B cell (primary cell): Measurements from ENCODE around the gene SRBD1. TPM values are rescaled to one million over a fixed set of nuclear protein-coding genes. Genes with fewer than 3 reads are reported as not detected.

ENCODE experiments used
- ATAC-seq: fragments of 200-7000 bp; cut with Tn5 transposase; one replicate; pipeline ENCODE4 v1.10.0; 2021; ENCODE audit warnings: low read depth, mild to moderate bottlenecking, moderate number of reproducible peaks, moderate library complexity
- CTCF ChIA-PET: fragments of 350-600 bp; sonication (Branson Sonifier 250); formaldehyde crosslinking; loops from one replicate; lab custom pipeline; 2021; ENCODE audit warnings: antibody characterized with exemption, inconsistent platforms; lab: Charles Lee
- POLR2A ChIA-PET: fragments of 350-600 bp; sonication (Branson Sonifier 250); formaldehyde crosslinking; loops from one replicate; lab custom pipeline; 2021; ENCODE audit warnings: antibody characterized with exemption; lab: Charles Lee
- DNase-seq: peaks from one replicate; pipeline ENCODE4 v3.0.0; 2013
- H2AFZ ChIP-seq: 2 replicates; pipeline ENCODE4 v1.6.1; 2012; ENCODE audit warnings: mild to moderate bottlenecking, low read depth, low read length; ENCODE audit not compliant: insufficient read depth, poor library complexity, severe bottlenecking
- H3K27ac ChIP-seq, 2 donors: 1 replicate in 1 of 2; 2 replicates in 1 of 2; pipeline ENCODE4 v1.5.1; 2012 to 2013; ENCODE audit warnings: low read length in 2 of 2, mild to moderate bottlenecking in 2 of 2, moderate library complexity in 1 of 2
- H3K27me3 ChIP-seq, 4 experiments: fragments of 200-600 bp in 1 of 4; sonication (generic) in 1 of 4; replicated peaks in 1 of 4; 1 replicate in 2 of 4; 2 replicates in 2 of 4; pipeline versions ENCODE4 v1.6.1 to v1.7.0; 2013 to 2016; ENCODE audit warnings: low read length in 3 of 4, mild to moderate bottlenecking in 2 of 4, mixed read lengths in 1 of 4, moderate library complexity in 1 of 4; ENCODE audit not compliant: insufficient read depth in 4 of 4, control insufficient read depth in 3 of 4; ENCODE audit errors: control extremely low read depth in 1 of 4
- H3K36me3 ChIP-seq, 2 experiments: replicated peaks in 1 of 2; 1 replicate in 1 of 2; 2 replicates in 1 of 2; pipeline versions ENCODE4 v1.6.1 to v1.7.1; 2013; ENCODE audit warnings: low read length in 1 of 2; ENCODE audit not compliant: insufficient read depth in 2 of 2, control insufficient read depth in 1 of 2; ENCODE audit errors: control extremely low read depth in 1 of 2, extremely low read depth in 1 of 2
- H3K4me1 ChIP-seq, 2 donors: fragments of 200-600 bp in 1 of 2; sonication (generic) in 1 of 2; 1 replicate in 1 of 2; 2 replicates in 1 of 2; pipeline versions ENCODE4 v1.5.1 to v1.6.1; 2013 to 2017; ENCODE audit warnings: low read length in 2 of 2; ENCODE audit not compliant: control insufficient read depth in 2 of 2, insufficient read depth in 2 of 2
- H3K4me2 ChIP-seq: replicated peaks from 2 replicates; pipeline ENCODE3; 2012; ENCODE audit warnings: mild to moderate bottlenecking, low read depth, low read length; ENCODE audit not compliant: poor library complexity, severe bottlenecking
- H3K4me3 ChIP-seq, 5 experiments: fragments of 200-600 bp in 1 of 5; sonication (generic) in 1 of 5; 1 replicate in 3 of 5; 2 replicates in 2 of 5; pipeline versions ENCODE4 v1.5.1 to v1.7.0; 2011 to 2016; ENCODE audit warnings: low read length in 4 of 5, mild to moderate bottlenecking in 4 of 5, low read depth in 2 of 5, control low read depth in 1 of 5, moderate library complexity in 1 of 5; ENCODE audit not compliant: insufficient read depth in 1 of 5; ENCODE audit errors: control extremely low read depth in 1 of 5, extremely low read depth in 1 of 5
- H3K79me2 ChIP-seq: fragments of 200-600 bp; sonication (generic); one replicate; pipeline ENCODE4 v1.6.0; 2016; ENCODE audit warnings: low read length; ENCODE audit not compliant: control insufficient read depth, insufficient read depth
- H3K9ac ChIP-seq: fragments of 200-600 bp; sonication (generic); 2 replicates; pipeline ENCODE4 v1.6.1; 2017; ENCODE audit warnings: mild to moderate bottlenecking, low read length, moderate library complexity
- H3K9me3 ChIP-seq, 3 donors: one replicate each; pipeline versions ENCODE4 v1.6.1 to v1.7.1; 2013; ENCODE audit warnings: low read length in 2 of 3; ENCODE audit not compliant: control insufficient read depth in 2 of 3, insufficient read depth in 1 of 3; ENCODE audit errors: control extremely low read depth in 1 of 3
- H4K20me1 ChIP-seq: 2 replicates; pipeline ENCODE4 v1.6.0; 2012; ENCODE audit warnings: mild to moderate bottlenecking, low read length; ENCODE audit not compliant: insufficient read depth, control insufficient read depth, poor library complexity, severe bottlenecking
- H3K27ac Mint-ChIP-seq: one replicate; pipeline ENCODE4 v1.8.0; 2021; ENCODE audit warnings: mixed read lengths
- H3K27me3 Mint-ChIP-seq: one replicate; pipeline ENCODE4 v1.8.0; 2021; ENCODE audit warnings: mixed read lengths
- H3K4me1 Mint-ChIP-seq: one replicate; pipeline ENCODE4 v1.8.0; 2021; ENCODE audit warnings: mixed read lengths
- H3K4me3 Mint-ChIP-seq: one replicate; pipeline ENCODE4 v1.8.0; 2021; ENCODE audit warnings: mixed read lengths
- H3K9me3 Mint-ChIP-seq: one replicate; pipeline ENCODE4 v1.8.0; 2022; ENCODE audit warnings: mixed read lengths; ENCODE audit not compliant: insufficient read depth
- EZH2 ChIP-seq: IDR thresholded peaks from 2 replicates; pipeline ENCODE4 v1.6.1; 2012; ENCODE audit warnings: borderline replicate concordance, low read depth, mild to moderate bottlenecking, moderate library complexity, low read length; ENCODE audit not compliant: insufficient read depth, poor library complexity, severe bottlenecking
- WGBS: methylation state at CpG from one replicate; pipeline ENCODE4 v1.1.5; 2013; ENCODE audit warnings: missing lambda C conversion rate; ENCODE audit not compliant: insufficient coverage; 5-methylcytosine and 5-hydroxymethylcytosine counted together
- intact Hi-C: fragments of 100-400 bp; cut with micrococcal nuclease; formaldehyde crosslinking; loops from one replicate; pipeline ENCODE4 v1.10.0; 2022
- polyA plus RNA-seq: library from polyadenylated mRNA; depleted of rRNA; stranded (reverse); fragments of >200 nt; gene quantifications from 2 replicates; pipeline ENCODE4 v1.2.3, GENCODE V29; 2012
- total RNA-seq, 2 donors: library from RNA; stranded (reverse); fragments of 120-200 nt in 1 of 2; gene quantifications; 1 replicate in 1 of 2; 2 replicates in 1 of 2; pipeline versions ENCODE4 v1.2.3 to v1.2.4, GENCODE V29; 2013 to 2022
- TF ChIP-seq, protein P1 (sequence below): fragments of 200-600 bp; IDR thresholded peaks from one replicate; pipeline ENCODE4 v1.8.0; 2022; ENCODE audit warnings: antibody characterized with exemption, mild to moderate bottlenecking

SRBD1 gene
- total and polyA plus RNA-seq, 2 donors (not counting 1 experiment from before 2014, with no cell fraction given): 6.2 to 27.1 TPM

DNA sequence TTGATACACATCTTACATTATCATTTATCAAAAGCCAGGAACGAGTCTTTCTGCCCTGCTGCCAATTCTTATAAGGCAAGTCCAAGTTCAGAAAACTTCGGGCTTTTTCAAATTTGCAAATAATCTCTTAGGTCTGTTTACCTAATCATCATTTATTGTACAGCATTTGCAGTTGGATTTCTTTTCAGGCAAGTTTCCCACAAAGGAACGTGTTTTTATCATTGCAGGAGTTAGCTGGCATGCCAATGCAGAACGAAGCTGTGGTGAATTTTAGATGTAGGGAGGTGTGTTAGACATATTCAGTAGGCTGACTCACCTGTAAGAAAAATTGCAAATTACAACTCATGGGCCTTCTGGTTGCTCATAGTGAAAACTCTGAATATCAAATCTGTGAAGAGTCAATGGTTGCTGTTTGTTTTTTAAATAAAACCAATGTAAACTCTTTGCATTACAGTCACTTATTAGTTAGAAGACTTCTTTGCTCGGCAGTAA is 209.6 kb downstream of the SRBD1 start:
- no peaks in the 10 kb centered on the region for H3K27me3 Mint-ChIP-seq
- H3K4me1 Mint-ChIP-seq: no peaks in the 10 kb centered on the region
- no peak for TF ChIP-seq EZH2
- TF ChIP-seq, protein P1, sequence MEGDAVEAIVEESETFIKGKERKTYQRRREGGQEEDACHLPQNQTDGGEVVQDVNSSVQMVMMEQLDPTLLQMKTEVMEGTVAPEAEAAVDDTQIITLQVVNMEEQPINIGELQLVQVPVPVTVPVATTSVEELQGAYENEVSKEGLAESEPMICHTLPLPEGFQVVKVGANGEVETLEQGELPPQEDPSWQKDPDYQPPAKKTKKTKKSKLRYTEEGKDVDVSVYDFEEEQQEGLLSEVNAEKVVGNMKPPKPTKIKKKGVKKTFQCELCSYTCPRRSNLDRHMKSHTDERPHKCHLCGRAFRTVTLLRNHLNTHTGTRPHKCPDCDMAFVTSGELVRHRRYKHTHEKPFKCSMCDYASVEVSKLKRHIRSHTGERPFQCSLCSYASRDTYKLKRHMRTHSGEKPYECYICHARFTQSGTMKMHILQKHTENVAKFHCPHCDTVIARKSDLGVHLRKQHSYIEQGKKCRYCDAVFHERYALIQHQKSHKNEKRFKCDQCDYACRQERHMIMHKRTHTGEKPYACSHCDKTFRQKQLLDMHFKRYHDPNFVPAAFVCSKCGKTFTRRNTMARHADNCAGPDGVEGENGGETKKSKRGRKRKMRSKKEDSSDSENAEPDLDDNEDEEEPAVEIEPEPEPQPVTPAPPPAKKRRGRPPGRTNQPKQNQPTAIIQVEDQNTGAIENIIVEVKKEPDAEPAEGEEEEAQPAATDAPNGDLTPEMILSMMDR: no peak
- no peak for ATAC-seq
- Histone ChIP-seq H3K4me3 (no peak overlapping the region), H3K27ac (no peak overlapping the region), H3K9ac (no peak overlapping the region), H2AFZ (no peak overlapping the region), H3K79me2 (no peaks in the 10 kb centered on the region), H4K20me1 (no peaks in the 10 kb centered on the region), H3K4me2 (no peak overlapping the region), H3K9me3 (no peaks in the 10 kb centered on the region), H3K27me3 (no peaks in the 10 kb centered on the region), H3K4me1 (no peaks in the 10 kb centered on the region), H3K36me3 (peaks cover 3 to 5% of the 10 kb centered on the region in 2 experiments)
- DNase-seq: no peak
- no peak overlapping the region for H3K27ac Mint-ChIP-seq
- intact Hi-C loops: no loop called here
- ChIA-PET CTCF (no interaction called here), POLR2A (no interaction called here)
- WGBS: 93% methylated on average over 2 of the region's 5 CpGs
- H3K4me3 Mint-ChIP-seq: no peak overlapping the region
- H3K9me3 Mint-ChIP-seq: no peaks in the 10 kb centered on the region

DNA sequence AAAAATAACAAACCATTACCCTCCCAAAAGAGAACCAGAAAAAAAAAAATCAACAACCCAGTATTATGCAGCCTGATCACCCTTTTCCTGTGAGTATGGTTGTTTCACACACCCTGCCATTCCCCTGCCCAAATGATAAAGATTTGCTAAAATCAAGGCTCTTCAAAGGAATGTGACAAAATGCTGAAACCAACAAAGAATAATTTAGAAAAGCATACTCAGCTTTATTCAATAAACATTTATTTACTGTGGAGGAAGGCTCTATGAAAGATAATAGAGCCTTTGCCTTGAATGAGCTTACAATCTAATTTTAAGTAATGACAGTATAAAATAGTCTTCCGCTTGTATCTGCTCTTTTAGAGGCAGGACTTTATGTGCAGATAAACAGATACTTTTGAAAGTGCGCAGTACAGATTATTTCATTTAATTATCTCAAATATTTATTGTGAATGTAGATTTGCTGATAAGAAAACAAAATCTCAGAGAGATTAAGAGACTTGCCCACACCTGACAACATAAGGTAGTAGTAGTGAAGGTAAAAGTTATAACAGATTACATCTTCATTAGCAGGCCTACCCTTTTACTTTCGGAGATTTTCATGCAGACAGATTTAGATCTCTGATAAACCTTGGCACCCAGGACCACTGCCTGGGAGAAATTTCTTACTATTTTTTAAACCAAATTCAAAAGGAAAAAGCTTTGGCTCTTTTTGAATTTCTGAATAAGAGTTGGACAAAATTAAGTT is 211.9 kb downstream of the SRBD1 start:
- no peaks in the 10 kb centered on the region for H3K9me3 ChIP-seq
- no CpG with 5 or more reads among the region's 3 CpGs for WGBS
- no peaks in the 10 kb centered on the region for H3K4me1 Mint-ChIP-seq
- no peak overlapping the region for H3K4me3 Mint-ChIP-seq
- peaks cover 0 to 3% of the 10 kb centered on the region in 2 experiments for H3K36me3 ChIP-seq
- H3K27ac ChIP-seq: no peak overlapping the region
- no peak overlapping the region for H3K4me3 ChIP-seq
- H3K27me3 Mint-ChIP-seq: no peaks in the 10 kb centered on the region
- no peaks in the 10 kb centered on the region for H3K9me3 Mint-ChIP-seq
- H3K4me2 ChIP-seq: no peak overlapping the region
- intact Hi-C loops: loop anchor here (10.0 kb wide), 1 partner anchor 1266 kb away; no protein-coding TSS in a partner anchor
- H4K20me1 ChIP-seq: no peaks in the 10 kb centered on the region
- H3K4me1 ChIP-seq: no peaks in the 10 kb centered on the region
- no peak overlapping the region for H3K27ac Mint-ChIP-seq
- ChIA-PET CTCF (no interaction called here), POLR2A (no interaction called here)
- H3K79me2 ChIP-seq: no peaks in the 10 kb centered on the region
- H3K9ac ChIP-seq: no peak overlapping the region
- H2AFZ ChIP-seq: no peak overlapping the region
- H3K27me3 ChIP-seq: no peaks in the 10 kb centered on the region
- TF ChIP-seq, protein P1: no peak
- no peak for TF ChIP-seq EZH2
- DNase-seq (no peak), ATAC-seq (no peak)
